H9 (cell line): Measurements from ENCODE around the gene CFAP107. TPM values are rescaled to one million over a fixed set of nuclear protein-coding genes. Genes with fewer than 3 reads are reported as not detected.

ENCODE experiments used
- DNase-seq: peaks from one replicate; pipeline ENCODE4 v3.0.0-alpha.2; 2017
- H2AFZ ChIP-seq: one replicate; pipeline ENCODE4 v1.6.1; 2013; ENCODE audit warnings: mild to moderate bottlenecking, low read length, control low read depth, moderate library complexity
- H2AK5ac ChIP-seq: 2 replicates; pipeline ENCODE4 v1.6.1; 2013; ENCODE audit warnings: low read length, control low read depth, mixed read lengths; ENCODE audit not compliant: insufficient read length
- H2BK120ac ChIP-seq: one replicate; pipeline ENCODE4 v1.6.1; 2013; ENCODE audit warnings: low read depth, mild to moderate bottlenecking, low read length, control low read depth, inconsistent platforms; ENCODE audit not compliant: poor library complexity, severe bottlenecking
- H2BK12ac ChIP-seq: 2 replicates; pipeline ENCODE4 v1.6.1; 2013; ENCODE audit warnings: low read length, control low read depth, mixed read lengths, low read depth; ENCODE audit not compliant: insufficient read length
- H2BK15ac ChIP-seq: 2 replicates; pipeline ENCODE4 v1.6.1; 2013; ENCODE audit warnings: low read depth, low read length, control low read depth
- H2BK20ac ChIP-seq: one replicate; pipeline ENCODE4 v1.6.1; 2013; ENCODE audit warnings: low read depth, mild to moderate bottlenecking, low read length, control low read depth, inconsistent platforms; ENCODE audit not compliant: poor library complexity, severe bottlenecking
- H2BK5ac ChIP-seq: 2 replicates; pipeline ENCODE4 v1.6.1; 2013; ENCODE audit warnings: low read length, control low read depth, mixed read lengths; ENCODE audit not compliant: insufficient read length
- H3K14ac ChIP-seq: 2 replicates; pipeline ENCODE4 v1.6.1; 2013; ENCODE audit warnings: low read length, control low read depth; ENCODE audit not compliant: insufficient read depth
- H3K18ac ChIP-seq: 2 replicates; pipeline ENCODE4 v1.6.1; 2013; ENCODE audit warnings: low read depth, mild to moderate bottlenecking, mixed read lengths, low read length, control low read depth; ENCODE audit not compliant: insufficient read length
- H3K23ac ChIP-seq: 2 replicates; pipeline ENCODE4 v1.6.1; 2013; ENCODE audit warnings: low read length, control low read depth, mixed read lengths, low read depth; ENCODE audit not compliant: insufficient read length
- H3K23me2 ChIP-seq: 2 replicates; pipeline ENCODE4 v1.6.1; 2013; ENCODE audit warnings: low read depth, mild to moderate bottlenecking, mixed read lengths, low read length, control low read depth; ENCODE audit not compliant: insufficient read length, poor library complexity, severe bottlenecking
- H3K27ac ChIP-seq: 2 replicates; pipeline ENCODE4 v1.5.1; 2013; ENCODE audit warnings: low read length, control low read depth, mixed read lengths, low read depth; ENCODE audit not compliant: insufficient read length
- H3K27me3 ChIP-seq: 2 replicates; pipeline ENCODE4 v1.6.1; 2013; ENCODE audit warnings: low read length, control low read depth, inconsistent platforms; ENCODE audit not compliant: insufficient read depth
- H3K4ac ChIP-seq: 2 replicates; pipeline ENCODE4 v1.6.1; 2013; ENCODE audit warnings: low read depth, mild to moderate bottlenecking, control low read depth, inconsistent platforms, low read length, moderate library complexity
- H3K4me1 ChIP-seq: 2 replicates; pipeline ENCODE4 v1.6.1; 2013; ENCODE audit warnings: low read length, control low read depth, inconsistent platforms; ENCODE audit not compliant: insufficient read depth
- H3K4me2 ChIP-seq: 2 replicates; pipeline ENCODE4 v1.6.1; 2013; ENCODE audit warnings: low read length, control low read depth, mixed read lengths; ENCODE audit not compliant: insufficient read length, insufficient read depth
- H3K56ac ChIP-seq: 2 replicates; pipeline ENCODE4 v1.6.1; 2013; ENCODE audit warnings: low read depth, mild to moderate bottlenecking, mixed read lengths, low read length, control low read depth; ENCODE audit not compliant: insufficient read length
- H3K79me1 ChIP-seq: 2 replicates; pipeline ENCODE4 v1.6.1; 2013; ENCODE audit warnings: low read depth, mild to moderate bottlenecking, moderate library complexity, low read length, control low read depth, inconsistent platforms; ENCODE audit not compliant: insufficient read depth, poor library complexity, severe bottlenecking
- H3K79me2 ChIP-seq: 2 replicates; pipeline ENCODE4 v1.6.1; 2013; ENCODE audit warnings: low read length, control low read depth, inconsistent platforms; ENCODE audit not compliant: insufficient read depth
- H3K9ac ChIP-seq: 2 replicates; pipeline ENCODE4 v1.6.1; 2013; ENCODE audit warnings: low read length, control low read depth, mixed read lengths; ENCODE audit not compliant: insufficient read length; ENCODE audit errors: extremely low read depth
- H3K9me3 ChIP-seq: one replicate; pipeline ENCODE4 v1.6.1; 2013; ENCODE audit warnings: low read depth, low read length, inconsistent platforms; ENCODE audit not compliant: control insufficient read depth
- H3T11ph ChIP-seq: one replicate; pipeline ENCODE4 v1.6.1; 2013; ENCODE audit warnings: mild to moderate bottlenecking, low read length, control low read depth, inconsistent platforms
- H4K20me1 ChIP-seq: one replicate; pipeline ENCODE4 v1.6.1; 2013; ENCODE audit not compliant: control insufficient read depth, insufficient read length, insufficient read depth
- H4K5ac ChIP-seq: 2 replicates; pipeline ENCODE4 v1.6.1; 2013; ENCODE audit warnings: low read depth, mild to moderate bottlenecking, mixed read lengths, low read length, control low read depth; ENCODE audit not compliant: insufficient read length
- H4K8ac ChIP-seq: replicated peaks from 2 replicates; pipeline ENCODE4 v1.6.1; 2013; ENCODE audit warnings: low read length, control low read depth, mixed read lengths, low read depth; ENCODE audit not compliant: insufficient read length
- H4K91ac ChIP-seq: 2 replicates; pipeline ENCODE4 v1.6.1; 2013; ENCODE audit warnings: low read depth, mild to moderate bottlenecking, moderate library complexity, mixed read lengths, low read length, control low read depth; ENCODE audit not compliant: insufficient read length
- H3K27ac Mint-ChIP-seq, 3 experiments: 2 replicates in 2 of 3; 3 replicates in 1 of 3; pipeline ENCODE4 v1.8.0; 2020 to 2021; ENCODE audit warnings: mixed read lengths in 3 of 3, mild to moderate bottlenecking in 1 of 3, moderate library complexity in 1 of 3
- H3K27me3 Mint-ChIP-seq: 2 replicates; pipeline ENCODE4 v1.8.0; 2021; ENCODE audit warnings: low read depth, mild to moderate bottlenecking, moderate library complexity, mixed read lengths
- H3K36me3 Mint-ChIP-seq, 3 experiments: 2 replicates in 2 of 3; 3 replicates in 1 of 3; pipeline ENCODE4 v1.8.0; 2020 to 2021; ENCODE audit warnings: low read depth in 3 of 3, mixed read lengths in 3 of 3; ENCODE audit not compliant: insufficient read depth in 1 of 3
- H3K4me1 Mint-ChIP-seq, 2 experiments: 2 replicates each; pipeline ENCODE4 v1.8.0; 2020; ENCODE audit warnings: mixed read lengths in 2 of 2
- H3K4me3 Mint-ChIP-seq, 2 experiments: 2 replicates in 1 of 2; 3 replicates in 1 of 2; pipeline ENCODE4 v1.8.0; 2020 to 2021; ENCODE audit warnings: mild to moderate bottlenecking in 2 of 2, mixed read lengths in 2 of 2, moderate library complexity in 1 of 2
- H3K9me3 Mint-ChIP-seq, 2 experiments: 2 replicates in 1 of 2; 3 replicates in 1 of 2; pipeline ENCODE4 v1.8.0; 2020; ENCODE audit warnings: mild to moderate bottlenecking in 2 of 2, mixed read lengths in 2 of 2, moderate library complexity in 1 of 2
- WGBS: extraction: QIAGEN DNeasy Blood & Tissue Kit; methylation state at CpG from one replicate; pipeline ENCODE4 v1.1.7; 2013; ENCODE audit warnings: missing lambda C conversion rate, low lambda C conversion rate, mixed read lengths; ENCODE audit not compliant: insufficient read length; ENCODE audit errors: extremely low coverage; 5-methylcytosine and 5-hydroxymethylcytosine counted together
- total RNA-seq: library from RNA; stranded (reverse); gene quantifications from 2 replicates; pipeline ENCODE4 v1.2.1, GENCODE V29; 2021
- TF ChIP-seq, protein P1 (sequence below): fragments of 200-600 bp; sonication (generic); conservative IDR thresholded peaks from 3 replicates; pipeline ENCODE4 v1.8.0; 2021; ENCODE audit warnings: antibody characterized with exemption, mild to moderate bottlenecking

CFAP107 gene
- total RNA-seq, 1 experiment from 2014 or later: not detected

DNA sequence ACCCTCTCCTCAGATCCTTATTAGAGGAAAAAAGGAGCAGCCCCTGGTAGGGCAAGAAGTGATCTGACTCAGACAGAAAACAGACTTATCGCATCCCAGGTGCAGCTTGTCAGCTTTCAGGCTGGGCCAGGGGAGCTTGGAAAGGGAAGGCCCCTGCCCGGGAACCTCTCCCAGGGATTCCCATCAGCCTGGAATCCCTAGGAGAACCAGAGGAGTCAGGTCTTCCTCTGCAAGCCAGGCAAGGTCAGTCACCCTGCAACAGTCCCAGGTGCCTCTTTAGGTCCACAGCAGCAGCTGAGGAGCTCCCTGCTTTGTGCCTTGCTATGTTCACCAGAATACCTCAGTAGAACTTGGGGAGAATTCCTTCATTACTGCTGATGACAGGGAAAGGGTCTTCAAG lies 24.6 kb downstream of the CFAP107 start:
- H4K8ac ChIP-seq: no peak overlapping the region
- H2AFZ ChIP-seq: no peak overlapping the region
- 0 out of 2 replicates have a peak, but pooled peaks cover 2% of the 10 kb centered on the region for H3K79me2 ChIP-seq
- no peaks in the 10 kb centered on the region for H3K23me2 ChIP-seq
- H4K91ac ChIP-seq: no peak overlapping the region
- H3K9me3 ChIP-seq: no peaks in the 10 kb centered on the region
- no peak overlapping the region for H3K9ac ChIP-seq
- H2BK15ac ChIP-seq: no peak overlapping the region
- H2BK20ac ChIP-seq: no peak overlapping the region
- Mint-ChIP-seq H3K27ac (no peak overlapping the region), H3K4me1 (no peaks in the 10 kb centered on the region), H3K27me3 (peaks cover 13% of the 10 kb centered on the region), H3K4me3 (no peak overlapping the region), H3K36me3 (no peaks in the 10 kb centered on the region), H3K9me3 (peaks cover 0 to 4% of the 10 kb centered on the region in 2 experiments; a peak in 3 of 5 replicates)
- no peaks in the 10 kb centered on the region for H3K79me1 ChIP-seq
- no peak overlapping the region for H3K56ac ChIP-seq
- no peak overlapping the region for H2AK5ac ChIP-seq
- no peak overlapping the region for H3K4ac ChIP-seq
- DNase-seq: no peak
- H4K5ac ChIP-seq: no peak overlapping the region
- H2BK5ac ChIP-seq: no peak overlapping the region
- no peak overlapping the region for H3K4me2 ChIP-seq
- H2BK12ac ChIP-seq: no peak overlapping the region
- TF ChIP-seq, protein P1, sequence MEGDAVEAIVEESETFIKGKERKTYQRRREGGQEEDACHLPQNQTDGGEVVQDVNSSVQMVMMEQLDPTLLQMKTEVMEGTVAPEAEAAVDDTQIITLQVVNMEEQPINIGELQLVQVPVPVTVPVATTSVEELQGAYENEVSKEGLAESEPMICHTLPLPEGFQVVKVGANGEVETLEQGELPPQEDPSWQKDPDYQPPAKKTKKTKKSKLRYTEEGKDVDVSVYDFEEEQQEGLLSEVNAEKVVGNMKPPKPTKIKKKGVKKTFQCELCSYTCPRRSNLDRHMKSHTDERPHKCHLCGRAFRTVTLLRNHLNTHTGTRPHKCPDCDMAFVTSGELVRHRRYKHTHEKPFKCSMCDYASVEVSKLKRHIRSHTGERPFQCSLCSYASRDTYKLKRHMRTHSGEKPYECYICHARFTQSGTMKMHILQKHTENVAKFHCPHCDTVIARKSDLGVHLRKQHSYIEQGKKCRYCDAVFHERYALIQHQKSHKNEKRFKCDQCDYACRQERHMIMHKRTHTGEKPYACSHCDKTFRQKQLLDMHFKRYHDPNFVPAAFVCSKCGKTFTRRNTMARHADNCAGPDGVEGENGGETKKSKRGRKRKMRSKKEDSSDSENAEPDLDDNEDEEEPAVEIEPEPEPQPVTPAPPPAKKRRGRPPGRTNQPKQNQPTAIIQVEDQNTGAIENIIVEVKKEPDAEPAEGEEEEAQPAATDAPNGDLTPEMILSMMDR: no peak
- no peak overlapping the region for H3K14ac ChIP-seq
- no peak overlapping the region for H3K27ac ChIP-seq
- H3K4me1 ChIP-seq: no peaks in the 10 kb centered on the region
- H3T11ph ChIP-seq: no peak overlapping the region
- no CpG with 5 or more reads among the region's 2 CpGs for WGBS
- no peak overlapping the region for H2BK120ac ChIP-seq
- no peaks in the 10 kb centered on the region for H4K20me1 ChIP-seq
- no peak overlapping the region for H3K18ac ChIP-seq
- H3K23ac ChIP-seq: no peak overlapping the region
- H3K27me3 ChIP-seq: no peaks in the 10 kb centered on the region
